GM12878 (cell line): ENCODE data around the gene LPGAT1. TPM values are rescaled to one million over a fixed set of nuclear protein-coding genes. Genes with fewer than 3 reads are reported as not detected.

Experiments
- ASH2L ChIP-seq: fragments of 300-600, 200-600 bp; sonication (generic); IDR thresholded peaks from 2 replicates; pipeline ENCODE4 v1.6.1; 2017; ENCODE audit warnings: low read depth, mild to moderate bottlenecking, borderline replicate concordance
- BCL3 ChIP-seq: IDR thresholded peaks from 2 replicates; pipeline ENCODE4 v1.6.1; 2011; ENCODE audit warnings: borderline replicate concordance, low read depth, mild to moderate bottlenecking, moderate library complexity, low read length; ENCODE audit not compliant: insufficient read depth, poor library complexity, severe bottlenecking
- EED ChIP-seq: sonication (generic); IDR thresholded peaks from 2 replicates; pipeline ENCODE4 v1.6.1; 2016; ENCODE audit warnings: antibody characterized with exemption, low read depth
- EGR1 ChIP-seq, 2 experiments: IDR thresholded peaks; 1 replicate in 1 of 2; 2 replicates in 1 of 2; pipeline ENCODE4 v1.6.1; 2011 to 2012; ENCODE audit warnings: low read depth in 2 of 2, low read length in 2 of 2, borderline replicate concordance in 1 of 2, mild to moderate bottlenecking in 1 of 2, moderate library complexity in 1 of 2
- HCFC1 ChIP-seq: fragments of 150-350 bp; IDR thresholded peaks from 2 replicates; pipeline ENCODE4 v1.6.1; 2014; ENCODE audit warnings: low read length
- HDAC2 ChIP-seq: fragments of 200-600 bp; sonication (generic); IDR thresholded peaks from 2 replicates; pipeline ENCODE4 v1.6.1; 2017
- MTA2 ChIP-seq: fragments of 450-650 bp; IDR thresholded peaks from 2 replicates; pipeline ENCODE4 v1.6.1; 2016; ENCODE audit warnings: low read depth, mild to moderate bottlenecking, moderate library complexity
- MXI1 ChIP-seq: fragments of 150-350 bp; IDR thresholded peaks from 2 replicates; pipeline ENCODE4 v1.6.1; 2011; ENCODE audit warnings: low read depth, mild to moderate bottlenecking, inconsistent platforms, low read length, improper control_type of control experiment
- NFYA ChIP-seq: IDR thresholded peaks from 2 replicates; pipeline ENCODE4 v1.6.1; 2011; ENCODE audit warnings: low read depth, mild to moderate bottlenecking, low read length, improper control_type of control experiment, borderline replicate concordance
- POLR2A ChIP-seq: IDR thresholded peaks from 2 replicates; pipeline ENCODE4 v1.6.1; 2011; ENCODE audit warnings: low read depth, mild to moderate bottlenecking, low read length
- RBBP5 ChIP-seq: fragments of 200-600 bp; sonication (generic); conservative IDR thresholded peaks from 2 replicates; pipeline ENCODE4 v1.6.1; 2016
- RELA ChIP-seq: fragments of 450-650 bp; IDR thresholded peaks from 2 replicates; pipeline ENCODE4 v1.8.0; 2014; ENCODE audit warnings: borderline replicate concordance; ENCODE audit not compliant: partially characterized antibody
- RELB ChIP-seq: fragments of 450-650 bp; IDR thresholded peaks from 2 replicates; pipeline ENCODE4 v1.6.1; 2017; ENCODE audit warnings: low read depth, mild to moderate bottlenecking, moderate library complexity
- SP1 ChIP-seq: IDR thresholded peaks from one replicate; pipeline ENCODE4 v1.6.1; 2011; ENCODE audit warnings: low read depth, low read length
- SREBF1 ChIP-seq: IDR thresholded peaks from 2 replicates; pipeline ENCODE4 v1.6.1; 2012; ENCODE audit warnings: mild to moderate bottlenecking, low read length
- SRF ChIP-seq, 2 experiments: IDR thresholded peaks; 2 replicates each; pipeline ENCODE4 v1.6.1; 2011; ENCODE audit warnings: low read depth in 2 of 2, low read length in 2 of 2, mild to moderate bottlenecking in 1 of 2, moderate library complexity in 1 of 2
- TAF1 ChIP-seq: IDR thresholded peaks from 2 replicates; pipeline ENCODE4 v1.6.1; 2011; ENCODE audit warnings: mild to moderate bottlenecking, low read depth, low read length, borderline replicate concordance
- ZNF274 ChIP-seq: IDR thresholded peaks from one replicate; pipeline ENCODE4 v1.8.0; 2011; ENCODE audit not compliant: insufficient read length, insufficient read depth
- ZNF687 ChIP-seq: fragments of 450-650 bp; IDR thresholded peaks from 2 replicates; pipeline ENCODE4 v1.6.1; 2017; ENCODE audit warnings: mild to moderate bottlenecking, moderate library complexity
- polyA plus RNA-seq, 11 experiments: library from polyadenylated mRNA; depleted of rRNA in 4 of 11; unstranded in 6 of 11; stranded (reverse) in 5 of 11; fragments of >200 nt; fragmentation: Nextera tagmentation in 4 of 11; fragmentation: Illumina TruSeq in 1 of 11; extraction: Ambion mirVana in 4 of 11; extraction: Trizol in 1 of 11; gene quantifications; 1 replicate in 1 of 11; 2 replicates in 10 of 11; pipeline versions ENCODE4 v1.2.1 to v1.2.3, GENCODE V29; 2011 to 2016; ENCODE audit warnings: inconsistent platforms in 2 of 11, missing spikeins in 2 of 11, low read depth in 1 of 11
- total RNA-seq, 4 experiments: library from RNA; depleted of rRNA in 3 of 4; stranded (reverse); fragments of >200 nt in 3 of 4; fragmentation: Illumina TruSeq in 1 of 4; extraction: Trizol in 1 of 4; gene quantifications; 2 replicates each; pipeline versions ENCODE4 v1.2.1 to v1.2.3, GENCODE V29; 2013 to 2021

Gene LPGAT1
- total and polyA plus RNA-seq, 10 of the 15 experiments (the other 5 are each of a cell fraction or from before 2014, with no cell fraction given) = 5.8 to 40.6 (median 19.2) TPM

- TF ChIP-seq RELB (no peak), ZNF687 (no peak), MXI1 (0 out of 2 replicates have a peak, but pooled peaks have one; percentile 33), RELA (peak; percentile 72), POLR2A (no peak), EGR1 (IDR thresholded peaks at IDR 0.05; ENCODE audit: borderline replicate concordance in 1 of 2, low read depth in 2 of 2, low read length in 2 of 2) (no peak), HCFC1 (0 out of 2 replicates have a peak, but pooled peaks have one; percentile 15), EED (0 out of 2 replicates have a peak, but pooled peaks have one; percentile 21), ZNF274 (no peak), SP1 (no peak), TAF1 (no peak), ASH2L (no peak), NFYA (no peak), BCL3 (no peak), RBBP5 (no peak), MTA2 (peak; percentile 39; the same call in 1 of the 2 replicates), HDAC2 (no peak), SRF (IDR thresholded peaks at IDR 0.05; ENCODE audit: low read depth in 2 of 2, low read length in 2 of 2) (no peak), SREBF1 (0 out of 2 replicates have a peak, but pooled peaks have one; percentile 14)
Measured at GRCh38 chr1:211698161-211699026, 132.2 kb downstream of the LPGAT1 start (continued).
